Measurements from ENCODE around the gene THOC5.
A peak's percentile ranks its signal among the peaks of the same experiment; 100 is the strongest.

The THOC5 gene

GRCh38 chr22:29553351-29554224 is at the start of gene THOC5 (continued):
- TF ChIP-seq ZNF148 (tag by site-specific recombination; IDR thresholded peaks at IDR 0.05; ENCODE audit: borderline replicate concordance), result no peak
- no peak for TF ChIP-seq ZNF155 (tag by site-specific recombination; IDR thresholded peaks at IDR 0.05)
- no peak for TF ChIP-seq ZNF514 (tag by site-specific recombination; IDR thresholded peaks at IDR 0.05)
- TF ChIP-seq ZBTB21 (tag by site-specific recombination; IDR thresholded peaks at IDR 0.05), result peak; percentile 71
- 0 out of 2 replicates have a peak, but pooled peaks have one; percentile 27 for TF ChIP-seq ZNF324 (tag by site-specific recombination; IDR thresholded peaks at IDR 0.05)
- no peak for TF ChIP-seq PRDM1 (tag by site-specific recombination; IDR thresholded peaks at IDR 0.05)
- no peak for TF ChIP-seq ZNF677 (tag by site-specific recombination; IDR thresholded peaks at IDR 0.05)
- TF ChIP-seq ZXDB (tag by site-specific recombination; IDR thresholded peaks at IDR 0.05), result peak; percentile 81
- TF ChIP-seq ZNF560 (tag by site-specific recombination; IDR thresholded peaks at IDR 0.05; ENCODE audit: borderline replicate concordance), result no peak
- no peak for TF ChIP-seq ZNF654 (tag by site-specific recombination; IDR thresholded peaks at IDR 0.05; ENCODE audit: low read depth)
- no peak; the same call in 1 of the 2 replicates for TF ChIP-seq GLI2 (tag by site-specific recombination; IDR thresholded peaks at IDR 0.05; ENCODE audit: borderline replicate concordance, low read depth)
- peak; percentile 89 for TF ChIP-seq GLIS2 (tag by site-specific recombination; IDR thresholded peaks at IDR 0.05)
- peak; percentile 97 for TF ChIP-seq ZBTB11 (tag by site-specific recombination; conservative IDR thresholded peaks at IDR 0.05; ENCODE audit: low read depth)
- TF ChIP-seq ZBTB20 (tag by site-specific recombination; IDR thresholded peaks at IDR 0.05), result 0 out of 2 replicates have a peak, but pooled peaks have one; percentile 41
- no peak for TF ChIP-seq ZBTB7A (tag by site-specific recombination; IDR thresholded peaks at IDR 0.05; ENCODE audit: low read depth)
- TF ChIP-seq SP3 (tag by site-specific recombination; IDR thresholded peaks at IDR 0.05), result peak; percentile 74
- TF ChIP-seq ZNF174 (tag by site-specific recombination; IDR thresholded peaks at IDR 0.05), result no peak
- TF ChIP-seq PRDM6 (tag by site-specific recombination; IDR thresholded peaks at IDR 0.05), result no peak
- no peak for TF ChIP-seq RBAK (tag by site-specific recombination; IDR thresholded peaks at IDR 0.05)
- TF ChIP-seq ZNF571 (tag by site-specific recombination; IDR thresholded peaks at IDR 0.05), result no peak
- TF ChIP-seq ZNF510 (tag by site-specific recombination; IDR thresholded peaks at IDR 0.05; ENCODE audit: insufficient replicate concordance), result no peak
- no peak for TF ChIP-seq ZNF18 (tag by site-specific recombination; IDR thresholded peaks at IDR 0.05)
- no peak for TF ChIP-seq ZNF704 (tag by site-specific recombination; IDR thresholded peaks at IDR 0.05)
- no peak for TF ChIP-seq ZFP3 (tag by site-specific recombination; IDR thresholded peaks at IDR 0.05; ENCODE audit: low read depth)
- TF ChIP-seq ZNF433 (tag by site-specific recombination; IDR thresholded peaks at IDR 0.05; ENCODE audit: low read depth), result no peak
- TF ChIP-seq TRIM28 (IDR thresholded peaks at IDR 0.05; ENCODE audit: borderline replicate concordance, low read length), result no peak; the same call in 1 of the 2 replicates

All from HEK293 (cell line).